GM19099 (cell line): ENCODE measurements around the gene HK3.

ENCODE experiments used
- POLR2A ChIP-seq: IDR thresholded peaks from 3 replicates; pipeline ENCODE4 v1.6.1; 2011; ENCODE audit warnings: low read depth; ENCODE audit not compliant: insufficient read length; ENCODE audit errors: extremely low read depth

The HK3 gene

DNA sequence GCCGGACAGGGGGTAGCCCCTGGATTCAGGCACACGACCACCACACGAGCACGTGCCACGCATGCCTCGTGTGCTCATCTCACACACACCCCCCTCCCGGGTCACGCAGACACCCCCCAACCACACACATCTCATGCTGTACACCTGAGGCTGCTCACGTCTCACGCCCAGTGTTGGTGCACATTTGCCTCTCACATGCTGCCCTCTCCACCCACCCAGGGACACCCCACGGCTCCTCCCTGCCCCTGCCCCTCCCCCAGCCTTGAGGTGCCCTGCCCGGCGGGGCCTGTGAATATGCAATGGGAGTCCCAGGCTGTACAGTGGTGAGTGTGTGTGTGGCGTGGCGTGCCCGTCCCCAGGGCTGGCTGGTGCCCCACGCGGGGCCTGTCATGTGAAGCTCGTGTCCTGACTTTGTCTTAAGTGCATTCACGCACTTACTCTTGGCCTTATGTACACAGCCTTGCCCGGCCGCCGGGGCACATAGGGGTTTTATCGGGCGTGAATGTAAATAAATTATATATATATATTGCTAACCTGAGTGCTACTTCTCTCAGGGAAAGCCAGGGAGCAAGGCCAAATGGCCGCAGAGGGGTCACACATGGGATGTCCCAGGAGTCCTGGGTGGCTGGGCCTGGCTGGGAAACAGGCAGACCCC lies 18.7 kb downstream of the HK3 start:
- no peak for TF ChIP-seq POLR2A

DNA sequence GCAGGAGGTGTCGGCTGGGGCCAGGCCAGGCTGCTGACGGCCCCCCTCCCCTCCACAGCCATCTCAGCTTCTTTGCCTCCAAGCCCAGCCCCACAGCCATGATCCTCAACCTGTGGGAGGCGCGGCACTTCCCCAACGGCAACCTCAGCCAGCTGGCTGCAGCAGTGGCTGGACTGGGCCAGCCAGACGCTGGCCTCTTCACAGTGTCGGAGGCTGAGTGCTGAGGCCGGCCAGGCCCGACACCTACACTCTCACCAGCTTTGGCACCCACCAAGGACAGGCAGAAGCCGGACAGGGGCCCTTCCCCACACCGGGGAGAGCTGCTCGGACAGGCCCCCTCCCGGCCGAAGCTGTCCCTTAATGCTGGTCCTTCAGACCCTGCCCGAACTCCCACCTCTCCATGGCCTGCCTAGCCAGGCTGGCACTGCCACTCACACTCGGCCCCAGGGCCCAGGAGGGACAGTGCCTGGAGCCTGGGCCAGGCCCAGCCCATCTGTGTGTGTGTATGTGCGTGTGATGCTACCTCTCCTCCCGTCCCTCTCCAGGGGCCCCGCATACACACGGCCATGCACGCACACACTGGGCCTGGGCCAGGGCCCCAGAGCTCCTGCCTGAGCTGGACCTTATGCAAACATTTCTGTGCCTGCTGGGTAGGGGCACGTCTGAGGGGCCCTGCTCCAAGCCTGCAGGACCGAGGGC lies 19.3 kb downstream of the HK3 start:
- TF ChIP-seq POLR2A = no peak

DNA sequence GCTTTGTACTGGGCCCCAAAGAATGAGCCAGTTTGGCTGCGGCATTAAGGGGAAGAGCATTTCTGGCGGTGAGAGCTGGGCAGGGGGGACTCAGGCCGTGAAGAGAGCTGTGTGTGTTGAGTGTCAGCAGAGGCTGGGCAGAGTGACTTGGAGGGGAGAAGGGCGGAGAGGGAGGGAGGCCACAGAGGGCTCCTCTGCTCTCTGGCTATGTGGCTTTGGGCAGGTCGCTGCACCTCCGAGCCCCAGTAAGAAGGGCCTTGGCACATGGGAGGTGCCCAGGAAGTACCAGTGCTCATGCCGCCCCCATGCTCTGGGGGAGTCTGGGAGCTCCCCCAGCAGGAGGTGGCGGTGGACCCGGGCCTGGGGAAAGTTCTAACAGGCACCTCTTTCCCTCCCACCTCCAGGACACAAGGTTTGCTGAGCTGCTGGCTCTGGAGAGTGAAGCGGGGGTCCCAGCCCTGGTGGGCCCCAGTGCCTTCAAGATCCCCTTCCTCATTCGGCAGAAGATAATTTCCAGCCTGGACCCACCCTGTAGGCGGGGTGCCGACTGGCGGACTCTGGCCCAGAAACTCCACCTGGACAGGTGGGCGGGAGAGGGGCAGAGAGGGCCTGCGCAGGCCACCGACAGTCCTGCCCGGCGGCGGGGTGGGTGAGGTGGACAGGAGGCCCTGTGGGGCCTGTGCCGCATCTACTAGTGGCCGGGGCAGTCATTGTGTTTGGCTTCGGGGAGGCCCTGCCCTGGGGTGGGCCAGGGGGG lies 20.1 kb downstream of the HK3 start:
- no peak for TF ChIP-seq POLR2A

DNA sequence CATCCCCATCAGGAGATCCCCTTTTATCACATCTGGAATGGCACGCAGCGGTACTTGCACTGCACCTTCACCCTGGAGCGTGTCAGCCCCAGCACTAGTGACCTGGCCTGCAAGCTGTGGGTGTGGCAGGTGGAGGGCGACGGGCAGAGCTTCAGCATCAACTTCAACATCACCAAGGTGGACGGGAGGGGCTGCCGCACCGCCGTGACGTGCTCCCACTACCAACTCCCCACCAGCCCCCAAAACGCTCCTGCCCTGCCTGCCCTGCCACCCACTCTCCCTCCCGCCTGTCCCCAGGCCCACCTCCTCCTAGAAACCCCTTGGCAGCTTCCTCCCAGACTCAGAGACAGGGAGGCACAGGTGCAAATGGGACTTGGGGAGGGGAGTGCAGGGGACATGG lies 20.7 kb downstream of the HK3 start:
- no peak for TF ChIP-seq POLR2A

DNA sequence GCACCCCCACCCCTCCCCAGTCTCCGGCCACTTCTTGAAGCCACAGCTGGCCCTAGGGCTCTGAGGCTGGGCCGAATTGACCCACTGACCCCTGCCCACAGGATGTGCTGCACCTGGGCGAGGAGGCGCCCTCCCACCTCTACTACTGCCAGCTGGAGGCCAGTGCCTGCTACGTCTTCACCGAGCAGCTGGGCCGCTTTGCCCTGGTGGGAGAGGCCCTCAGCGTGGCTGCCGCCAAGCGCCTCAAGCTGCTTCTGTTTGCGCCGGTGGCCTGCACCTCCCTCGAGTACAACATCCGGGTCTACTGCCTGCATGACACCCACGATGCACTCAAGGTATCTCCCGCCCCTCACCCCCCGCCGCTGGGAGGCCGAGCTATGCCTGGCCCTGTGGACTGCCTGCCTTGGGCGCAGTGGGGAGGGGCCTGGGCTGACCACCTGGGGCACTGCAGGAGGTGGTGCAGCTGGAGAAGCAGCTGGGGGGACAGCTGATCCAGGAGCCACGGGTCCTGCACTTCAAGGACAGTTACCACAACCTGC lies 21.3 kb downstream of the HK3 start:
- TF ChIP-seq POLR2A = no peak

DNA sequence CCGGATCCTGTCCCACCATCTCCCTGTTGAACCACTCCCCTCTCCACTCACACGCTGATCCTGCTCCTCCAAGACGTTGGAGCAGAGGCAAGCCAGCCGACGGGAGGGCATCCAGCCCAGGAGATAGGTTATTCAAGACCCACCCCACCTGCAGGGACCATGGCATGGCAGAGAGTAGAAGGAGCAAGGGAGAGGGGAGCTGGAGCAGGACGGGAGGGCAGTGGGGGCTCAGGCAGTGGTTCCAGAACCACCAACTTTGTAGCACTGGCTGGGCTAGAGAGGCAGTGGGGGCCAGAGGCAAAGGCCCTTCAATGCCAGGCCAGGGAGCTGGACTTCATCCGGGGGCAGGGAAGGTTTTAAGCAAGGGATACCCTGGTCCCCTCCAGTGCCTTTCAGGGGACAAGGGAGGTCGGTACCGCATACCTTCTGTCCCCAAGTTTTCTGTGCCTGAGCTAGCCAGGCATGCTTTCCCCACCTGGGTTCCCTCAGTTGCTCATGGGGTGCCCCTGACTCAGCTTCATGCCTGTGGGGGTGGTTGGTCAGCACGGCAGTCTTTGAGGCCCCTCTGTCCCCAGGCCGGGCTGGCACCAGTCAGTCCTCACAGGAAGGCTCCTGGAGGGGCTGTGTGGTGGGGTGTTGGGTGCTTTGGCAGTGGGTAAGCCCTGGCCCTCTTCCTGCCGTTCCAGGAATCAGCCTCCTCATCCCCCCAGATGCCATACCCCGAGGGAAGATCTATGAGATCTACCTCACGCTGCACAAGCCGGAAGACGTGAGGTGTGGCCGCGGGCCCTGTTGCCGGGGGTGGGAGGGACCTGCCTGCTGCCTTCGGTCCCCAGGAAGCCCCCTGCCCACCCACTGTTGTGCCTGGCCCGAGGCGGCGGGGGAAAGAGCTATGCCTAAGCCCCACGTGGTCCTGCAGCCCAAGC lies 22.4 kb downstream of the HK3 start:
- no peak for TF ChIP-seq POLR2A

DNA sequence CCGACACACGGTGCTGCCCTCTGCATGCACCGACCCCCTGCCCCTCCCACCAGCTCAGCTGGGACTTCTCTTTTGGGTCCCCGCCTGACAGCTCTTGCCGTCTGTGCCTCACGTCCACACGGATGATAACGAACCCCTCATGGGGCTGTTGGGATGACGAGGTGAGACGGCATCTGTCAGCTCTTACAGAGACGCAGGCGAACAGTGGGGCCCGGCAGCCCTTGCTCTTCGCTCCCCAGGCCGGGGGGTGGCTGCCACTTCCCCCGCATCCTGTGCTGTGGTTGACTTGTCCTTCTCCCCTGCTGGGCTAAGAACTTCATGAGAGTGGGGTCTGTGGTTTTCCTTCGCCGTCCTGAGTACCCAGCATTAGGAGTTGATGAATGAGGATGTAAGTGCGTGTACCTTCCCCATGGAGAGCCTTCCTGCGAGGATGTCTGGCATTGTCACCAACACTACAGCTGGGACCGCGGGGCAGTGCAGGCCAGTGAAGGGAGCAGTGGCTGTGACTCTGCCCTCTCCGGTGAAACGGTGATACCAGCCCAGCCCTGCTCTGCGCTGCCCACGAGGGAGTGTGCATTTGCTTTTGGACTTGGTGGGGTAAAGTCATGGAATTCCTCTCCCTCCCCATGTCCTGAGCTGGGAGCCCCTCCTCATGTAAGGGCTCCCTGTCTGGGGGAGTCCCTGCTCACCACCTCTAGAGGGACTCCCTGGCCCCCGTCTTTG lies 23.2 kb downstream of the HK3 start:
- no peak for TF ChIP-seq POLR2A

DNA sequence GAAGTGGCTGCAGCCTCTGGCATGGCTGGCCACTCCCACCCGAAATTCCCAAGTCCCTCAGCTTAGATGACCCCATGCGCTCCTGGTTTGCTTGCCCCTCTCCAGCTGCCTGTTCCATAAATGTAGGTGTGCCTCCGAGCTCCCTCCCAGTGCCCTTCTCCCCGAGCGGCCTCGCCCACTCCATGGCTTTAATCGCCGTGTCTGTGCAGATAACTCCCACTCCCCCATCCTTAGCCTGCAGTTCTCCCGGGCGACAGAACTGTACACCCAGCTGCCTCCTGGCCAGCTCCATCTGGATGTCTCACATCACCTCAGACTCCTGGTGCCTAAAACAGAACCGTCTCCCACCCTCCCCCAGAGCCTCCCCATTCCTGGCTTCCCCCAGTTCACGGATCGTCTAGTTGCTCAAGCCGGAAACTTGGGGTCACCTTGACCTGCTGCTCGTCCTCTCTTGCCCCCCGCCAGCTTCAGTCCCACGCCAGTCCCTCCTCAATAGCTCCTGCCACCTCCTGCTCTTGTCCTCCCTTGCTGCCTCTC lies 24.1 kb downstream of the HK3 start:
- TF ChIP-seq POLR2A = no peak

DNA sequence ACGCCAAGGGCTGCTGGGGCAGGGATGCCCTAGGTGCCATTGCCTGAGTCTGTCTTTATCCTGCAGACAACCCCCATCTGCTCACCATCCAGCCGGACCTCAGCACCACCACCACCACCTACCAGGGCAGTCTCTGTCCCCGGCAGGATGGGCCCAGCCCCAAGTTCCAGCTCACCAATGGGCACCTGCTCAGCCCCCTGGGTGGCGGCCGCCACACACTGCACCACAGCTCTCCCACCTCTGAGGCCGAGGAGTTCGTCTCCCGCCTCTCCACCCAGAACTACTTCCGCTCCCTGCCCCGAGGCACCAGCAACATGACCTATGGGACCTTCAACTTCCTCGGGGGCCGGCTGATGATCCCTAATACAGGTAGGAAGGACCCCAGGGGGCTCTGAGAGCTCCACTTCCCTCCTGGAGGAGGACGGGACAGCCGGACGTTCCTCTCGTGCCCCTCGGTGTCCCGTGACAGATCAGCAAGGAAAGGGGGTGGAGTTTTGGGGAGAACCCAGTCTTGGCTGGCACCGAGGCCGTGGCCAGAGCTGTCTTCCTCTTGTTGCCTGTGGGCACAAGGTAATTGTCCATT lies 24.9 kb downstream of the HK3 start:
- no peak for TF ChIP-seq POLR2A

DNA sequence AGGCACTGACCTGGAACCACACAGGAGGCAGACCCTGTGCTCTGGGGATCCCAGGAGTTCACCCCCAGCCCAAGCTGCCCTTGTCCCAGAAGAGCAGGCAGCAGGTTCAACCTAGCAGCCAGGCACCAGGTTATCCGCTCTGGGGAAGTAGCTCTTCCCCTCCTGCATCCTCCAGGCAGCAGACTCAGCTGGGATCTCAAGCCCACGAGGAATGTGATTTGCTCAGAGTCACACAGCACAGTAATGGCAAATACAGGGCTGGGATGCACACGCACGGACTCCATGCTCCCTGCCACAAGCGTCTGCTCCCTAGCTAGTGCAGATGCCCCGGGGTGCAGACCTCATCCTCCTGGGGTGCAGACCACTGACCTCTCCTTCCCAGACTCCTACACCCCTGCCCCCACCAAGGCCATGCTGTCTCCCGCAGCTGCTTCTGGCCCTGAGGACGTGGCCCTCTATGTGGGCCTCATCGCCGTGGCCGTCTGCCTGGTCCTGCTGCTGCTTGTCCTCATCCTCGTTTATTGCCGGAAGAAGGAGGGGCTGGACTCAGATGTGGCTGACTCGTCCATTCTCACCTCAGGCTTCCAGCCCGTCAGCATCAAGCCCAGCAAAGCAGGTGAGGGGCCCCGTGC lies 25.5 kb downstream of the HK3 start:
- no peak for TF ChIP-seq POLR2A

DNA sequence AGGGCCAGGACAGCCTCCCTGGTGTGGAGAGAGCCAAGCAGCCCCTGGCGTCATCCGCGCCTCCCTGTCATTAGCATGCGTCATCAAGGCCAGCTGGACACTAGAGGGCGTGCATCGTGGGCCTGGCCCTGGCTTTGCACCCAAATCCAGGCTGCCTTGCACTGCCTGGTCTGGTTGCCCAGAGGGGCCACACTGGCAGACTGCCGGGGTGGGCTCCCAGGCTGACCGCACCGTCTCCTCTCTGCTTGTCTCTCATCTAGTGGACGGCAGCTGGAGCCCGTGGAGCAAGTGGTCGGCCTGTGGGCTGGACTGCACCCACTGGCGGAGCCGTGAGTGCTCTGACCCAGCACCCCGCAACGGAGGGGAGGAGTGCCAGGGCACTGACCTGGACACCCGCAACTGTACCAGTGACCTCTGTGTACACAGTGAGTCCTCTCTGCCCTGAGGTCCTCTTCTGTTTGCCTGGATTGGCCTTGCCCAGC lies 29.0 kb downstream of the HK3 start:
- no peak for TF ChIP-seq POLR2A

DNA sequence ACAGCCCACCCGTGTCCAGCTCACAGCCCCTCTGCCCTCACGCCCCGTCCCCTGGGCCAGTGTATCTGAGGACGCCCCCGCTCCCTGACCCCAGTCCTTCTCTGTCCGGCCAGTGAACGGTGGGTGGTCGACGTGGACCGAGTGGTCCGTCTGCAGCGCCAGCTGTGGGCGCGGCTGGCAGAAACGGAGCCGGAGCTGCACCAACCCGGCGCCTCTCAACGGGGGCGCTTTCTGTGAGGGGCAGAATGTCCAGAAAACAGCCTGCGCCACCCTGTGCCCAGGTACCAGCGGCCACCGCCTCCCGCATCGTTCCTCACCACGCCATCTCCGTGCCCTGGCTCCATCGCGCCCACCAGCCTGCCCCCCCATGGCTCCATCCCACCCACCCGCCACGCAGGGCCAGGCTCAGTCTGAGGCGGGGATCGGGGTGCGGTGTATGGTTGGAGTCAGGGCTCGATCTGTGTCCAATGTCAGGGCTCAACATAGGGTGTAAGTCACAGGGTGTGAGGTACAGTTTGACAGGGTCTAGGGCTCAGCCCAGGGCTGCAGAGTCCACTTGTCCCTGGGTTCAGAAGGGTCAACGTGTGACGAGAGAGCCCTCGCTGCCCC lies 29.5 kb downstream of the HK3 start:
- TF ChIP-seq POLR2A = no peak
